ENCODE results near the gene TGM2. TPM values are rescaled to one million over a fixed set of nuclear protein-coding genes. Genes with fewer than 3 reads are reported as not detected.

Gene TGM2
- total RNA-seq, 4 donors from 2014 or later: 2.8 to 33.2 (median 11.5) TPM

- DNase-seq: no peak
- intact Hi-C loops (cut with DNase I): no loop called here
These were observed 53.5 kb downstream of the TGM2 start for GRCh38 chr20:38111366-38112232.

GRCh38 chr20:38110525-38111178 lies 54.4 kb downstream of the TGM2 start:
- no peaks in the 10 kb centered on the region for H3K9me3 ChIP-seq
- H3K4me1 ChIP-seq: peaks cover 0 to 24% (median 15%) of the 10 kb centered on the region in 3 donors
- TF ChIP-seq CTCF (IDR thresholded peaks at IDR 0.05): no peak
- no peak for TF ChIP-seq POLR2A (IDR thresholded peaks at IDR 0.05)
- no peak for DNase-seq
- intact Hi-C loops (cut with DNase I): no loop called here
- H3K36me3 ChIP-seq: no peaks in the 10 kb centered on the region
- WGBS, 2 donors: 93 to 97% methylated on average over 8 of the region's 8 CpGs
- no peaks in the 10 kb centered on the region for H3K27me3 ChIP-seq
- H3K27ac ChIP-seq: peak overlapping the region in 3 of 4 donors; percentile 62 to 84 (median 78)
- H3K4me3 ChIP-seq: no peak overlapping the region

More at GRCh38 chr20:38111366-38112232, 53.5 kb downstream of the TGM2 start:
- no peak overlapping the region for H3K4me3 ChIP-seq
- TF ChIP-seq CTCF (IDR thresholded peaks at IDR 0.05): no peak
- no peak for TF ChIP-seq POLR2A (IDR thresholded peaks at IDR 0.05)
- H3K9me3 ChIP-seq: no peaks in the 10 kb centered on the region
- H3K4me1 ChIP-seq: peaks cover 0 to 24% (median 15%) of the 10 kb centered on the region in 3 donors
- no peaks in the 10 kb centered on the region for H3K36me3 ChIP-seq
- H3K27ac ChIP-seq: peak overlapping the region in 1 of 4 donors; percentile 78
- WGBS, 2 donors: 83 to 86% methylated on average over 8 of the region's 8 CpGs
- no peaks in the 10 kb centered on the region for H3K27me3 ChIP-seq

GRCh38 chr20:38109591-38110524 lies 55.2 kb downstream of the TGM2 start:
- Histone ChIP-seq H3K27ac (peak overlapping the region in 3 of 4 donors; percentile 62 to 84 (median 78)), H3K27me3 (no peaks in the 10 kb centered on the region), H3K4me1 (peaks cover 0 to 24% (median 15%) of the 10 kb centered on the region in 3 donors), H3K4me3 (no peak overlapping the region), H3K36me3 (no peaks in the 10 kb centered on the region), H3K9me3 (no peaks in the 10 kb centered on the region)
- intact Hi-C loops (cut with DNase I): no loop called here
- no peak for DNase-seq
- WGBS, 2 donors: 69 to 83% methylated on average over 8 of the region's 8 CpGs
- no peak for TF ChIP-seq CTCF (IDR thresholded peaks at IDR 0.05)
- TF ChIP-seq POLR2A (IDR thresholded peaks at IDR 0.05): no peak

- intact Hi-C loops (cut with DNase I): no loop called here
- WGBS, 2 donors: 83 to 100% methylated on average over 1 to 3 of the region's 3 CpGs
- Histone ChIP-seq H3K27ac (peak overlapping the region in 3 of 4 donors; percentile 62 to 84 (median 78)), H3K4me3 (no peak overlapping the region), H3K9me3 (no peaks in the 10 kb centered on the region), H3K36me3 (no peaks in the 10 kb centered on the region), H3K4me1 (peaks cover 0 to 24% (median 15%) of the 10 kb centered on the region in 3 donors), H3K27me3 (no peaks in the 10 kb centered on the region)
- DNase-seq: no peak
- TF ChIP-seq CTCF (IDR thresholded peaks at IDR 0.05) (no peak), POLR2A (IDR thresholded peaks at IDR 0.05) (no peak)
These were observed 56.0 kb downstream of the TGM2 start for GRCh38 chr20:38108986-38109541.

All from esophagus squamous epithelium (tissue), 5 donors.